ENCODE data around the gene MSRB2.
"Not testable (repeated sequence)": the region's sequence is repeated elsewhere in the genome, so short reads cannot be mapped to it uniquely, and the experiment has no call there.

DNA sequence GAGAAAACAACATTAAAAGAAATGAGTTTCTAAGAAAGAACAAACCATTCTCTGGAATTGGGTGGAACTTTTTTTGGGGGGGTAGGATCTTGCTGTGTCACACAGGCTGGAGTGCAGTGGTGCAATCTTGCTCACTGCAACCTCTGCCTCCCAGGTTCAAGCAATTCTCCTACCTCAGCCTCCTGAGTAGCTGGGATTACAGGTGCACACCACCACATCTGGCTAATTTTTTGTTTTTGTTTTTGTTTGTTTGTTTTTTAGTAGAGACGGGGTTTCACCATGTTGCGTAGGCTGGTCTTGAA lies 30.6 kb upstream of the MSRB2 start:
- TF ChIP-seq POLR2A (IDR thresholded peaks at IDR 0.05; ENCODE audit: low read length); GATA1 (IDR thresholded peaks at IDR 0.05; ENCODE audit: low read depth, low read length): not testable (repeated sequence)
